ENCODE results near the gene RABAC1.

Gene RABAC1

GRCh38 chr19:41906916-41907680 lies 52.0 kb downstream of the RABAC1 start:
- no peak for TF ChIP-seq CTCF (IDR thresholded peaks at IDR 0.05; ENCODE audit: control insufficient read depth, insufficient read depth, low read depth, low read length, missing control alignments)
- no peak overlapping the region for H3K4me3 ChIP-seq (ENCODE audit: control insufficient read depth, low read depth, low read length)
- no peak for DNase-seq (ENCODE audit: low read depth)
